HepG2 (cell line): ENCODE results near the gene RPS25. TPM values are rescaled to one million over a fixed set of nuclear protein-coding genes. Genes with fewer than 3 reads are reported as not detected.

Source experiments
- BHLHE40 ChIP-seq: IDR thresholded peaks from 2 replicates; pipeline ENCODE4 v1.6.1; 2011; ENCODE audit warnings: low read length, improper control_type of control experiment
- DZIP1 ChIP-seq: sonication (generic); formaldehyde crosslinking; IDR thresholded peaks from 2 replicates; pipeline ENCODE4 v1.5.0; 2020; ENCODE audit warnings: mild to moderate bottlenecking, missing genetic modification reagents
- FIP1L1 ChIP-seq: fragments of 200-400 bp; formaldehyde crosslinking; IDR thresholded peaks from 2 replicates; pipeline ENCODE4 v1.6.1; 2018; ENCODE audit warnings: low read depth, mild to moderate bottlenecking, low read length, moderate library complexity, borderline replicate concordance; ENCODE audit not compliant: insufficient read depth
- HNF4A ChIP-seq: sonication (generic); formaldehyde crosslinking; IDR thresholded peaks from 2 replicates; pipeline ENCODE4 v1.4.0; 2020; ENCODE audit warnings: missing genetic modification reagents
- HNRNPK ChIP-seq: fragments of 200-400 bp; formaldehyde crosslinking; IDR thresholded peaks from 2 replicates; pipeline ENCODE4 v1.6.1; 2018; ENCODE audit warnings: low read length, low read depth, moderate library complexity, mild to moderate bottlenecking; ENCODE audit not compliant: poor library complexity, severe bottlenecking
- IRF9 ChIP-seq: sonication (generic); formaldehyde crosslinking; IDR thresholded peaks from 2 replicates; pipeline ENCODE4 v1.8.0; 2022; ENCODE audit warnings: missing genetic modification reagents, mild to moderate bottlenecking, borderline replicate concordance
- KAT7 ChIP-seq: IDR thresholded peaks from 2 replicates; pipeline ENCODE4 v1.6.1; 2018; ENCODE audit warnings: borderline replicate concordance, missing compliant biosample characterization
- KDM6A ChIP-seq: IDR thresholded peaks from 2 replicates; pipeline ENCODE4 v1.6.1; 2016; ENCODE audit warnings: low read depth
- MAX ChIP-seq: IDR thresholded peaks from 2 replicates; pipeline ENCODE4 v1.6.1; 2012; ENCODE audit warnings: inconsistent platforms
- MED1 ChIP-seq: sonication (generic); formaldehyde crosslinking; IDR thresholded peaks from 2 replicates; pipeline ENCODE4 v1.4.0; 2020; ENCODE audit warnings: missing genetic modification reagents
- MIER3 ChIP-seq: IDR thresholded peaks from 2 replicates; pipeline ENCODE4 v1.6.1; 2016; ENCODE audit warnings: missing compliant biosample characterization, borderline replicate concordance
- MIXL1 ChIP-seq: IDR thresholded peaks from 2 replicates; pipeline ENCODE4 v1.6.1; 2016
- SATB2 ChIP-seq: sonication (generic); formaldehyde crosslinking; IDR thresholded peaks from 2 replicates; pipeline ENCODE4 v1.5.0; 2020; ENCODE audit warnings: missing genetic modification reagents
- SUZ12 ChIP-seq: fragments of 150-350 bp; IDR thresholded peaks from 2 replicates; pipeline ENCODE4 v1.6.1; 2014; ENCODE audit warnings: low read depth, low read length
- TCF7L2 ChIP-seq: IDR thresholded peaks from 2 replicates; pipeline ENCODE4 v1.6.1; 2011; ENCODE audit warnings: mild to moderate bottlenecking, low read depth, low read length, moderate library complexity
- ZFP41 ChIP-seq: sonication (generic); formaldehyde crosslinking; IDR thresholded peaks from 2 replicates; pipeline ENCODE4 v1.4.0; 2020; ENCODE audit warnings: mild to moderate bottlenecking, missing genetic modification reagents, borderline replicate concordance
- ZNF160 ChIP-seq: sonication (generic); formaldehyde crosslinking; IDR thresholded peaks from 2 replicates; pipeline ENCODE4 v1.8.0; 2022; ENCODE audit warnings: mild to moderate bottlenecking, inconsistent platforms, missing genetic modification reagents
- ZNF275 ChIP-seq: sonication (generic); formaldehyde crosslinking; IDR thresholded peaks from 2 replicates; pipeline ENCODE4 v1.8.0; 2022; ENCODE audit warnings: missing genetic modification reagents, mild to moderate bottlenecking, inconsistent platforms, borderline replicate concordance
- ZNF30 ChIP-seq: sonication (generic); formaldehyde crosslinking; IDR thresholded peaks from 2 replicates; pipeline ENCODE4 v1.5.0; 2020; ENCODE audit warnings: mild to moderate bottlenecking, missing genetic modification reagents
- ZNF337 ChIP-seq: sonication (generic); formaldehyde crosslinking; IDR thresholded peaks from 2 replicates; pipeline ENCODE4 v1.5.1; 2020; ENCODE audit warnings: missing genetic modification reagents, low read depth, mild to moderate bottlenecking, borderline replicate concordance
- ZNF550 ChIP-seq: sonication (generic); formaldehyde crosslinking; IDR thresholded peaks from 2 replicates; pipeline ENCODE4 v1.4.0; 2020; ENCODE audit warnings: mild to moderate bottlenecking, missing genetic modification reagents, borderline replicate concordance
- ZNF644 ChIP-seq: IDR thresholded peaks from 2 replicates; pipeline ENCODE4 v1.6.1; 2016; ENCODE audit warnings: low read depth
- polyA plus RNA-seq, 8 experiments: library from polyadenylated mRNA; depleted of rRNA in 3 of 8; stranded (reverse) in 7 of 8; unstranded in 1 of 8; fragments of >200 nt; fragmentation: Illumina TruSeq in 4 of 8; extraction: Trizol in 4 of 8; gene quantifications; 2 replicates each; pipeline versions ENCODE4 v1.2.1 to v1.2.3, GENCODE V29; 2011 to 2016; ENCODE audit warnings: low read depth in 4 of 8, missing spikeins in 1 of 8, mixed read lengths in 1 of 8; ENCODE audit not compliant: insufficient read depth in 1 of 8
- total RNA-seq, 5 experiments: library from RNA; depleted of rRNA; stranded (reverse); fragments of >200 nt; fragmentation: Illumina TruSeq; extraction: Trizol; gene quantifications; 2 replicates each; pipeline ENCODE4 v1.2.3, GENCODE V29; 2016; ENCODE audit warnings: low read depth in 1 of 5
- TF ChIP-seq, protein P1 (sequence below): sonication (generic); formaldehyde crosslinking; IDR thresholded peaks from 2 replicates; pipeline ENCODE4 v1.5.0; 2020; ENCODE audit warnings: mild to moderate bottlenecking, missing genetic modification reagents

RPS25 gene
- total and polyA plus RNA-seq, 2 of the 13 experiments (the other 11 are each of a cell fraction or from before 2014, with no cell fraction given): 839 to 1,415 TPM

DNA sequence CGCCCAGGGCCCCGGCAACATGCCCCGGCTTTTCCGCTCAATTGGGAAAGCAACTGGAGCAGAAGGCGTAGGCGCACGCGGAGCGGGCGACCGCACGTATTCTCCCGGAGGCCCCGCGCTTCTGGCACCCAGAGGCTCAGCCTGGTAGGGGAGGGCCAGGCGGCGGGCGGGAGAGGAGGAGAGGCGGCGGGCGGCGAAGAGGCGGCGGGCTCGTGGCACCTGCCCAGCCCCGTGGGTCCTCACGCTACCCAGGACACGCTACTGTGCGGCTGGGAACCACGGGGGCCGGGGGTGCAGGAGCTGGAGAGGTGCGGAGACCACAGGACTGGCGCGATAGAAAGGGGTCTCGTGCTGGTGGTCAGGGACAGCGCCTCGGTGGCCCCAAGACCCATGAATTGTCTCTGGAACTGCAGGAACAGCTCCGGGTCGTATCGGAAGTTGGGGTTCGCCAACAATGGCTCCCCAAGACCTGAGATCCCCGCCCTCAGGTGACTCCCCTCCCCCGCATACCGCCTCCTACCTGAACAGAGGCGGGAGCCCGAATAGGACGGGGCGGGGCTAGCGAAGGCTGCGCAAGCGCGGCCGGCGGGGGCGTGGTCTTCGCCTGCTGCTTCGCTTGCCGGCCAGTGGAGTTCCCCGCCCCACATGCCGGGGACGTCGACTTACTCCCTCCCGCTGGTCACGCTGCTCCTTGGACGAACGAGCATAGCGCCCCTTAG, 12.3 kb upstream of the RPS25 start, which contains the start of gene SLC37A4 (continued):
- TF ChIP-seq MIXL1 (CRISPR knock-in tag): peak; percentile 70; the same call in 1 of the 2 replicates
- no peak for TF ChIP-seq ZNF30 (CRISPR knock-in tag)
- peak; percentile 54; the same call in 1 of the 2 replicates for TF ChIP-seq HNF4A (CRISPR knock-in tag)
- no peak for TF ChIP-seq KDM6A (CRISPR knock-in tag)
- TF ChIP-seq MAX: peak; percentile 99
- TF ChIP-seq ZNF275: 0 out of 2 replicates have a peak, but pooled peaks have one; percentile 45
- TF ChIP-seq HNRNPK: peak; percentile 4
- TF ChIP-seq KAT7 (CRISPR knock-in tag): no peak
- no peak for TF ChIP-seq ZFP41 (CRISPR knock-in tag)
- TF ChIP-seq MIER3 (CRISPR knock-in tag): no peak; the same call in 1 of the 2 replicates
- peak; percentile 72 for TF ChIP-seq ZNF160
- TF ChIP-seq TCF7L2: no peak
- peak; percentile 14; the same call in 1 of the 2 replicates for TF ChIP-seq BHLHE40
- no peak for TF ChIP-seq ZNF337 (CRISPR knock-in tag)
- no peak for TF ChIP-seq DZIP1 (CRISPR knock-in tag)
- peak; percentile 84 for TF ChIP-seq MED1 (CRISPR knock-in tag)
- peak; percentile 79; the same call in 1 of the 2 replicates for TF ChIP-seq IRF9
- TF ChIP-seq SATB2 (CRISPR knock-in tag): peak; percentile 62; the same call in 1 of the 2 replicates
- TF ChIP-seq ZNF550 (CRISPR knock-in tag): no peak
- TF ChIP-seq, protein P1, sequence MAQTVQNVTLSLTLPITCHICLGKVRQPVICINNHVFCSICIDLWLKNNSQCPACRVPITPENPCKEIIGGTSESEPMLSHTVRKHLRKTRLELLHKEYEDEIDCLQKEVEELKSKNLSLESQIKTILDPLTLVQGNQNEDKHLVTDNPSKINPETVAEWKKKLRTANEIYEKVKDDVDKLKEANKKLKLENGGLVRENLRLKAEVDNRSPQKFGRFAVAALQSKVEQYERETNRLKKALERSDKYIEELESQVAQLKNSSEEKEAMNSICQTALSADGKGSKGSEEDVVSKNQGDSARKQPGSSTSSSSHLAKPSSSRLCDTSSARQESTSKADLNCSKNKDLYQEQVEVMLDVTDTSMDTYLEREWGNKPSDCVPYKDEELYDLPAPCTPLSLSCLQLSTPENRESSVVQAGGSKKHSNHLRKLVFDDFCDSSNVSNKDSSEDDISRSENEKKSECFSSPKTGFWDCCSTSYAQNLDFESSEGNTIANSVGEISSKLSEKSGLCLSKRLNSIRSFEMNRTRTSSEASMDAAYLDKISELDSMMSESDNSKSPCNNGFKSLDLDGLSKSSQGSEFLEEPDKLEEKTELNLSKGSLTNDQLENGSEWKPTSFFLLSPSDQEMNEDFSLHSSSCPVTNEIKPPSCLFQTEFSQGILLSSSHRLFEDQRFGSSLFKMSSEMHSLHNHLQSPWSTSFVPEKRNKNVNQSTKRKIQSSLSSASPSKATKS (CRISPR knock-in tag): no peak
- TF ChIP-seq ZNF644: 0 out of 2 replicates have a peak, but pooled peaks have one; percentile 33
- TF ChIP-seq FIP1L1: no peak
- no peak for TF ChIP-seq SUZ12
